Hematopoietic multipotent progenitor cell treated with erythropoietin and hydrocortisone succinate and interleukin-3 and kit ligand, for 8 days (in vitro differentiated cells): Measurements from ENCODE around the gene MLC1.
A peak's percentile ranks its signal among the peaks of the same experiment; 100 is the strongest.
"Not testable (repeated sequence)": the region's sequence is repeated elsewhere in the genome, so short reads cannot be mapped to it uniquely, and the experiment has no call there.

Experiments
- DNase-seq: peaks from one replicate; pipeline ENCODE4 v3.0.0-alpha.2; 2015

The MLC1 gene

DNA sequence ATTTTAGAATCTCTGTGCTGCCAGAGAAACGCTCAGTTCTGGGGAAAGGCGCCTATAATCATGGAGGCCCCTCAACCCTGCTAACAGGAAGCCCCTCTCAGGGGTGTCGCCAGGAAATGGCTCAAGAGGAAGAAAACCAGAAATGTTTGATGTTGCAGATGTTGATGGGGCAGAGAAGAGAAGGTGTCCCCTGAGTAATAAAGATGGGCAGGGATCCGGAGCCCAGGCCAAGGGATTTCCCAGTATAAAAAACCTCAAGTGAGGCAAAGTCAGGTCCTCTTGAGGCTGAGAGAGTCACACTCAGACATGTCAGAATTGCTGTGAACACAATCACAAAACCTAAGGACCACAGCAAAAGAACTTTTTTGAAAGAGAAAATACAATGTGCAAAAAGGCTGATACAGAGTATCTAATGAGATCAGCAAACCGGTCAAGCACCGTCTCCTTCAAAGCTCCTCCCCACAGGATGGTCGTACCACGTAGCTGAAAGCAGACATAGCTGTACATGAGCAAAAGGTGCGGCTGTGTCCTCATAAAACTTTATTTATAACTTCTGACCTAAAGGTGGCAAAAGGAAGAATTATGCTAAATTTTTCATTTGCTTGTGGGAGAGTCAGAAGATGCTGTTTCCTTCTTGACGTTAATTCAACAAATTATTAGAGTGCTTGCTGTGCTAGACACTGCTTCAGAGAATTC is 16.8 kb upstream of the MLC1 start:
- no peak for DNase-seq

DNA sequence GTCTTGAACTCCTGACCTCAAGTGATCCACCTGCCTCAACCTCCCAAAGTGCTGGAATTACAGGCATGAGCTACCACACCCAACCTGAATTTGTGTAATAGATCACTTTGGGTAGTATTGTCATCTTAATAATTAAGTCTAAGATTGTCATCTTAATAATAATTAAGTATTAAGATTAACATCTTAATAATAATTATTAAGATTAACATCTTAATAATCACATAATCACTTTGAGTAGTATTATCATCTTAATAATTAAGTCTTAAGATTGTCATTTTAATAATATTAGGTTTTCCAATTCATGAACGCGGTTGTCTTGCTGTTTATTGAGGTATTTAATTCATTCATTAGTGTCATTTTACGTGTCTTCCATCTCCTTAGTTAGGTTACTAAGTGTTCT is 12.8 kb upstream of the MLC1 start:
- DNase-seq, result no peak

DNA sequence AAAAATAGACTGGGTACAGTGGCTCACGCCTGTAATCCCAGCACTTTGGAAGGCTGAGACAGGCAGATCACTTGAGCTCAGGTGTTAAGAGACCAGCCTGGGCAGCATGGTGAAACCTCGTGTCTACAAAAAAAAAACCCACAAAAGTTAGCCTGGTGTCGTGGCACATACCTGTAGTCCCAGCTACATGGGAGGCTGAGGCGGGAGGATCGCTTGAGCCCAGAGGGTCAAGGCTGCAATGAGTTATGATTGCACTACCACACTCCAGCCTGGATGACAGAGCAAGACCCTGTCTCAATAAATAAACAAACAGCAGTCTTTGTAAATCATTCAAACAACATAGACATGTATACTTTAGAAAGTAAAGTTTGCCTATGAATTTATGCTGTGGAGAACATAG is 7.1 kb upstream of the MLC1 start:
- no peak for DNase-seq

DNA sequence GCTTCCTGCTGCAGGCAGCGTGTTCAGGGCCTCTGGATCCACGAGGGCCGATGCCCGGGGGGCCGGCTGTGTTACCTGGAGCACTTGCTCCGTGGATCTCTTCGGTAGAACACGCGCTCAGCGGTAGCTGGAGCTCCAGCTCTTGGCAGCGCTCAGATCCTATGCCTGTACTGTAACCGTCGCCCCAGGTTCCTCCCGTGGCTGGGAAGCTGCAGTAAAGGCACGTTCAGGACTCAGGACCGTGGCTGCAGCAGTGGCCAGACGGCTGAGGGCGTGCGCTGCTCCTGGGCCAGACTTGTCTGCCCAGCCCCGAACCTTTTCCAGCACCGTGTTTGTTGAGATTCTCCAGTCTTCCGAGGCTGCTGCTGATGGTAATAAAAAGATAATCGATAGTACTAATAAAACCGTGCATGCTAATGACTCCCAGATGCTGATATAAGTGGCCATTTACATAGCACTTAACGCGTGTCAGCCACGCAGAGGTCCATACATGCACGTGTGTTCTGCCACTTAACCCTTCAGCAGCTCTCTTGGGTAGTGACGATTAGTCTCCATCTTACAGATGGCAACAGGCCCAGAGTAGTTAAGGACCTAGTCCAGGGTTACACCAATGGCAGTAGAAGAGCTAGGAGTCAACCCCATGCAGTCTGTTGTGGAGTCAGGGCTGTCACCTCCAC is 6.0 kb upstream of the MLC1 start:
- no peak for DNase-seq

DNA sequence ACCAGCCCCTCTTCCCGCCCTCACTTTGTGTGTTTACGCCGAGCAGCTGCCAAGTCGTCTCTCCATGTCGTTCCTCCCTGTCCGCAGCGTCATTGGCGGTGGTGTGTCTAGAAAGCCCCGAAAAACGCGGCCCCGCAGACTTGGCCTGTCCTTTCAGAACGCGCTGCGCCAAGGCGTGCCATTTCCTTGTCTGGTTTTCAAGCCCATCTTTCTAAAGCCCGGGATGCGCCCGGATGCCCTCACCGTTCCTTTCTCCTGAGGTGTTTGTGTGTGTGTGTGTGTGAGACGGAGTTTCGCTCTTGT is 5.1 kb upstream of the MLC1 start:
- no peak for DNase-seq

DNA sequence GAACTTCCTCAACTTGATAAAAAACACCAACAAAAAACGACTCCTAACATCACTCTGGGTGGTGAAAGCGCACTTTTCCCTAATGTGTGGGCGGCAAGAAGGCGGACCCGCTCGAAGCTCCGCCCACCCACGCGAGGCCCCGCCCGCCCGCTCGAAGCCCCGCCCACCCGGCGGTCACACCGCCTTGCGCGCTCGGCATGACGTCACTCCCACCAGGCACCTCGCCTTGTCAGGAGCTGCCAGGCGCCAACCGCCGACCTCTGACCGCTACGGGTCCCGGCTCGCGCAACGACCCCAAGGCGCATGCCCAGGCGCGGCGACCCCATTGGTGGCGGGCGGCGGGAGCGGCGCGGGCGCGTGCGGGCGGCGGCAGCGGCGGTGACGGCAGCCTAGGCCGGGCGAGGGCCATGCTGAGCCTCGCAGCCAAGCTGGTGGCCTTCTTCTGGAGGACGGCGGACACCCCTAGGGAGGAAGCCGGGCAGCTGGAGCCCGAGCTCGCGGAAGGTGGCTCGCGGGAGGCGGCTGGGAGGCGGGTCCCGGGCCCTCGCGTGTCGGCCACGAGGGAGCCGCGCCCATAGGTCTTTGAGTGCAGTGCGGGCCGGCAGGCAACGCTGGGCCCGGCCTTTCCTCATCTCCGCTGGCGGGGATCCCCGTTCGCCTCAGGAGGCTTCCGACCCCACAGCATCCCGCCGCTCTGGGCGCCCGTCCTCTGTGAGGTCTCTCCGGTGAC is 4.6 kb upstream of the MLC1 start, which contains the start of gene MOV10L1:
Gene MOV10L1, plus strand, starts transcription at position 325 of the 730 bp plus-strand sequence. Its CDS starts 83 bp downstream, at position 408.
- peak; percentile 44 for DNase-seq

DNA sequence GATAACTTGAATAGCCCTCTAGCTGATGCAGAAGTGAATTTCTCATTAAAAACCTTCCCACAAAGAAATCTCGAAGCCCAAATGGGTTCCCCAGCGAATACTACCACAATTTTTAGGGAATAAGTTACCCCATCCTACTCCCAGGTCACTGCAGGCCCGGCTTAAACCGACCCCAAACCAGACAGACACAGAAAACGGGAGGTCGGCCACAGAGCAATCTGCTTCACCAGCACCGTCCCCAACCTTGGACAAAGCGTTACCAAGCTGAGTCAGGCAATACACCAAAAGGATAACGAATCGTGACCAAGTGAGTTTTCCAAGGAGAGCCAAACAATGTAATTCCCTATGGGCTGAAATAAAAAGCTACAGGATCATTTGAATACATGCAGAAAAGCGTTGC is 4.0 kb upstream of the MLC1 start:
- DNase-seq, result no peak

DNA sequence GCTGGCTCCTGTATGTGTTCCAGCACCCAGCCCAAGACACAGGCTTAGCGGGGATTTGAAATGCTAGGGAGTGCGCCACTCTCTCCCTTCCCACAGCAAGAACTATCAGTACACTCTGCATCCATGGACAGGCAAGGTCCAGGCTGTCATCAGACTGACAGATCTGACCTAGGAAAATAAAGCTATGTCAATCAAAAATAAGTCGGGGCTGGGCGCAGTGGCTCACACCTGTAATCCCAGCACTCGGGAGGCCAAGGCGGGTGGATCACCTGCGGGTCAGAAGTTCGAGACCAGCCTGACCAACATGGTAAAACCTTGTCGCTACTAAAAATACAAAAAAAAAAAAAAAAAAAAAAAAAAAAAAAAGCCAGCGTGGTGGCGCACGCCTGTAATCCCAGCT is 2.9 kb upstream of the MLC1 start:
- no peak for DNase-seq

DNA sequence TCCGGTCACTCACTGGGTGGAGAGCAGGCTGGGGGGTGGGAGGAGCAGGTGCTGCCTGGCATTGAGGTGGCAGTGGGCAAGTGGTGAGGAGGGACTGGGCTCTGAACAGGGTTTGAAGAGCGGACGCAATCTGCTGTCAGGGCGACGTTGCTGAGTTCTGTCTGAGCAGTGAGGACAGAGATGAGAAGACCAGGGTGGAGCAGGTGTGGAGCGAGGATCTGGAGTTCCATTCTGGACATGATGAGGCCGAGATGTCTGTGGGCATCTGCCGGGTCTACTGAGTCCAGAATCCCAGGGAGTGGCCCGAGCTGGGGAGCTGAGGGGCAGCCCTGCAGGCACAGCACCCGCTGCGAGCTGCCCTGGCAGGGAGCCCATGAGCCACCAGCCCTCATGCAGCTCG is 2.4 kb upstream of the MLC1 start:
- no peak for DNase-seq

DNA sequence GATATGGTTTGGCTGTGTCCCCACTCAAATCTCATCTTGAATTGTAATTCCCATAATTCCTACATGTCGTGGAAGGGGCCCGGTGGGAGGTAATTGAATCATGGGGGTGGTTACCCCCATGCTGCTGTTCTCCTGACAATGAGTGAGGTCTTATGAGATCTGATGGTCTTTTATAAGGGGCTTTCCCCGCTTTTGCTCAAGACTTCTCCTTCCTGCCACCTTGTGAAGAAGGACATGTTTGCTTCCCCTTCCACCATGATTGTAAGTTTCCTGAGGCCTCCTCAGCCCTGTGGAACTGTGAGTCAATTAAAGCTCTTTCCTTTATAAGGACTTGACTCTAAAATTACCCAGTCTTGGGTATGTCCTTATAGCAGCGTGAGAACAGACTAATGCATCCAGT is 1.7 kb upstream of the MLC1 start:
- not testable (repeated sequence) for DNase-seq

DNA sequence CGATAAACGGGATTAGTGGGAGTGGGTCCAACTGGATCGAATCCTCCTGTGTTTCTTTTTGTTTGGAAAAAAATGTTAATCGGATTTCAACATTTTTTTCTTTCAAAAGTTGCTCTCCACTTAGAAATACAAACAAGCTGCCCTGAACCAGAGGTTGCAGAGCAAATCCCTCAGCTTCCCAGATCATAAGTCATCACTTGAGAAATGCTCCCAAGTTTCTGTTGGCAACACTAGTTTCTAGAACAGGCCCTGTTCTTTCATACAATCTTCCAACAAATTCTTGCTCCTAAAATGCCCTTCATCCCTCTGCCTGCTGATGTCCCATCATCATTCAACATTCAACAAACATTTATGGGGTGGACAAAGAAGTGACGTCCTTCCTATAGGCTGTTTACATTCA is 1.3 kb upstream of the MLC1 start:
- DNase-seq, result peak; percentile 16

DNA sequence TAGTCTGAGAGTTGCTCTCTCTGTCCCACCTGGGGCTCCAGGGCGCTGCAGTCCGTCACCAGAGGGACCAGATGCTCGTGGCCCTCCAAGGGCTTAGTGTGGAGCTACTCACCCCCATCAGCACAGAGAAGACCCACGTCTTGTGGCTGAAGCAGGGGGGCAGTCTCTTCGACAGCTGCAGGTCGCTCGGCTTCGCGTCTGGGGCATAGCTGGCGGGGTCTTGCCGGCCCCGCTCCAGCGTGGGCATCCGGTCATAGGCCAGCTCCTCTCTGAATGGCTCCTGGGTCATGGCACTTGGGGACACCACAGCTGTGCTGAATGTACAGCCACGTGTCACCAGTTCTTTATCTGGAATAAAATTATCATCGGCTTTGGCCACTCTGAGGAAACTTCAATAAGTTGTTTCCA is 608 bp downstream of the MLC1 start:
- peak; percentile 65 for DNase-seq

DNA sequence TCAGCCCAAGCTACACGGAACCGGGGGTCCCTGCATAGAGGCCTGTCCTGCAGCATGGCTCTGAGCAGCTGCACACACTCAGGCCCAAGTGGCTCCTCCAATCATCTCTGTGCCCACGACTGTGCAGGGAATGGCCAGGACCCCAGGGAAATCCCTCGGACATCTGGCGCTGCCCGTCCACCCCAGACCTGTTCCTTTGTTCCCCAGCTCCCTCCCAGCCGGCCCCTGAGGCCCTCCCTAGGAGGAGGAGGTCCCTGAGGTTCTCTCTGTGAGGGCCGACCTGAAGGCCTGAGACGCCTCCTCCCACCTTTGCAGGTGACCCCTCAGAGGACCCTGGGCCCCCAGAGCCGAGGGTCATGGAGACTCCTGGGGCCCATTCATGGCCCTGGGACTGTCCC is 1.1 kb downstream of the MLC1 start:
- no peak for DNase-seq

DNA sequence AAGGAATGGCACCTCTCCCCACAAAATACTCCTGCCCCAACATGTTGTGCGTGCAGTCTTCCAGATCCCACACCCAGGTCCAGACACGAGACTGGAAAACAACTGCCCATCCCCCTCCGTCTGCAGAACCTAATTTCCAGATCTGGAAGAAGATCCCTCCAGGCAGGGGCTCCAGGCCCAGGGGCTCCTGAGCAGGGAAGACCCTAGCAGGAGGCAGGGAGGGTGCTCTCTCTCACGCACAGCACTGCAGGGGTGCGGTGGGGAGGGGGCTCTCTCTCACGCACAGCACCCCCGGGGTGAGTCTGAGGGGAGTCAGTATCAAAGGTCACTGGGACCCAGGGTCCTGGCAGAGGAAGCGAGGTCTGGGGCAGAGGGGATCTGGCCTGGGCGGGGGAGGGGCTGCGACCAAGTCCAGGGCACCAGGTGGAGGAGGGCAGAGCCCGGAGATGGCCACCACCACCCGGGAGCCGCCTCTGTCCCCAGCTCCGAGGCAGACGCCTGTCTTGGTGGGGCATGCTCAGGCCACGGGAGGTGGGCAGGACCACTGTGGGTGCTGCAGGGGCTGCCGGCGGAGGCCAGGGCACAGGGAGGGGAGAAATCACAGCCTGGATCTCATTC is 1.7 kb downstream of the MLC1 start:
- DNase-seq, result no peak

DNA sequence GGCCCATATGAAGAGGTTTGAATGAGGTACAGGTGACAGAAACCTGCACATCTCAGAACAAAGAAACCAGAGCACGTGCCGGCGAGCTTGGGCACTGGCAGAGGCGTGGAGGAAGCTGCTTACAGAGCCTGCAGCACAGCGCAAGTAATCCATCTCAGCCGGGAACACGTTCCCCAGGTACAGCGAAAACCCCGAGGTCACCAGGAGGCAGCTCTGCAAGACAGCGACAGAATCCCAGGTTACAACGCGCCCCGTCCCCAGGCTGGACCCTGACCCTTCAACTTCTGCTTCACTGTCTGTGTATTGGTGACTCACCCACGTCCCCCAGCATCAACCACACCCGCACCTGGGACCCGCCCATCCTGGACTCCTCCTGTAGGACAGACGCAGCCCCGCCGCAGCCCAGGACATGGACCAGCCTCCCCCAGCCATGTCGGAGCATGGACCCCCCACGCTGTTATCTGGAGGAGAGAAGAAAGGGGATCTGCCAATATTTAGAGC is 2.2 kb downstream of the MLC1 start:
- no peak for DNase-seq

DNA sequence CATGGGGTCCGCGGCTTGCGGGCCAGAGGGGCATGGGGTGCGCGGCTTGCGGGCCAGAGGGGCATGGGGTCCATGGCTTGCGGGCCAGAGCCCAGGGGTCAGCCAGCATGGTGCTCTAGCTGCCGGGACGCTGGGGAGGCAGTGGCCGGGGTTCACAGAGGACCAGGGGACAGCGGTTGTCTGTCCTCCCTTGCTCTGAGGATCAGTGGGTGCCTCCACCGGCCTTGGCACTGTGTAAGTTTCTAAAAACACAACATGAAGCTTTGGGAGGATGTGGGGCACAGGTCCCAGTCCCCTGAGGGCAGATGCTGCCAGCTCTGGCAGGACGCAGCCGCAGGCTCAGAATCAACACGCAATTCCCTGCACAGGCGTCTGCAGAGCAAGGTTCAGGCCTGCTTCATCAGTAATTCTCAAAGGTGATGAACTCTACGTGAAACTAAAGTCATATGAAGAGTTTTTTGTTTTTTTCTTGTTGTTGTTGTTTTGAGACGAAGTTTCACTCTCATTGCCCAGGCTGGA is 3.0 kb downstream of the MLC1 start:
- no peak for DNase-seq

DNA sequence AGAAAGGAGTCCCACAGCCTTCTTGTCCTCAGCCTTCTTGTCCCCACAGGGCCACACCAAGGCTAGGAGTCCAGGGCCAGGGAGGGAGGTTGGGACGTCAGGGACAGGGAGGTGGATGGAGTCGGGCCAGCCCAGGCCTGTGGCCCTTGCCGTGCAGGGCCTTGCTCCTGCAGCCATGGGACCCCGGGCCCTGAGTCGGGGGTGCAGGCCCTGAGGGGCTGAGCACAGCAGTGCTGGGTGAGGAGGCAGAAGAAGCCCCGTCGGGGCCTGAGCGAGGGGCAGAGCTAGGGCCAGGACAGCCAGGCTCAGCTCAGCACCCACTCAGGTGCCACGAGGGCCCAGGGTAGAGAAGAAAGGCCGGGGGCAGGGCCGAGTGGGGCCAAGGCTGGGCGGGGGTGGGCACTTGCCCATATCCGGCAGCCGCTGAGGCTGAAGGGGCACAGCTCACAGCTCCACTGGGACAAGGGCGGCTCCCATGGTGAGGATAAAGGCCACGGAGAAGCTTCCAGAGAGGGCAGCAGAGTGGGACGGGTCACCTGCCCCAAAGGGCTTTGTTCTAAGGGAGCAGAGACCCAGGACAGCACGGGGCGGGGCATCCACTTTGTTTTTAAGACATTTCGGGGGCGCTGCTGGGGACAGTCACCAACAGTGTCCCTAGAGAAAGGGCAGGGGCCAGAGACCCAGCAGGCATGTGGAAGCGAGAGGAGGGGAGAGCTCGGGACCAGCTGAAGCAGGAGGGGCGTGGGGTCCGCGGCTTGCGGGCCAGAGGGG is 3.6 kb downstream of the MLC1 start:
- no peak for DNase-seq

DNA sequence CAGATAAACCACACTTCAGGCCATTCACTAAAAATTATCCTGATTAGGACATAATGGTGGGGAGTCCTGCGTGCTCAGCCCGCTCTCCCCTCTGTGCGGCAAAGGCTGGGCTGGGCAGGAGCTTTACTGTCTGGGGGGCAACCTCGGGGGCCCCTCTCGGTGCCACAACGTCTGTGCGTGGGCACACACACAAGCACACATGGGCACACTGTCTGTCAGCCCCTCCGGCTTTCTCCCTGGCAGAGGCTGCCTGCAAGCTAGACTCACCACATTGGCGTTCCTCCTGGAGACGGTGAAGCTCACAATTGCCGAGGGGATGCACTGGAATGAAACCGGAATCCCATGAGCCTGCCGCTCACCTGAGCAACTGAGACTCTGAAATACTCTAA is 5.2 kb downstream of the MLC1 start:
- no peak for DNase-seq

DNA sequence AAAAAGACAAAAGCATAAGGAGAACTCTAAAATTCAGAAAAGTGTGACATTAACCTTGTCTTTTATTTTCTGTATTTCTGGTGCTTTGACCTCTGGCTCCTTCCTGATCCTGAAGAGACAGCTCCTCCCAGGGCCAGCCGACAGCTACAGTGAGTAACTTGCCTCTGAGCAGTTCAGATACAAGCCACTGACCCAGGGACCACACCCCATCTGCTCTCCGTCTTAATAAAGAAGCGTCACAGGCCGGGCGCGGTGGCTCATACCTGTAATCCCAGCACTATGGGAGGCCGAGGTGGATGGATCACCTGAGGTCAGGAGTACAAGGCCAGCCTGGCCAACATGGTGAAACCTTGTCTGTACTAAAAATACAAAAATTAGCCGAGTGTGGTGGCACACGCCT is 6.5 kb downstream of the MLC1 start:
- DNase-seq, result no peak

DNA sequence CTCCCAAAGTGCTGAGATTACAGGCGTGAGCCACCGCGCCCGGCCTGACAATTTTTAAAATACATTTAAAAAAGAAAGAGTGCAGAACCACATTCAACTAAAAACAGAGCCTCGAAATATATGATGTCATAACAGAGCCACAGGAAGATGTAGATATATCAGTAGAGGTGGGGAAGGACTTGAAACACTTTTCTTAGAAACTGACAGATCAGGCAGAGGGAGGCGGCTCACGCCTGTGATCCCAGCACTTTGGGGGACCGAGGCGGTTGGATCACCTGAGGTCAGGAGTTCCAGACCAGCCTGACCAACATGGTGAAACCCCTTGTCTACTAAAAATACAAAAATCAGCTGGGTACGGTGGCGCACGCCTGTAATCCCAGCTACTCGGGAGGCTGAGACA is 7.0 kb downstream of the MLC1 start:
- DNase-seq, result no peak

DNA sequence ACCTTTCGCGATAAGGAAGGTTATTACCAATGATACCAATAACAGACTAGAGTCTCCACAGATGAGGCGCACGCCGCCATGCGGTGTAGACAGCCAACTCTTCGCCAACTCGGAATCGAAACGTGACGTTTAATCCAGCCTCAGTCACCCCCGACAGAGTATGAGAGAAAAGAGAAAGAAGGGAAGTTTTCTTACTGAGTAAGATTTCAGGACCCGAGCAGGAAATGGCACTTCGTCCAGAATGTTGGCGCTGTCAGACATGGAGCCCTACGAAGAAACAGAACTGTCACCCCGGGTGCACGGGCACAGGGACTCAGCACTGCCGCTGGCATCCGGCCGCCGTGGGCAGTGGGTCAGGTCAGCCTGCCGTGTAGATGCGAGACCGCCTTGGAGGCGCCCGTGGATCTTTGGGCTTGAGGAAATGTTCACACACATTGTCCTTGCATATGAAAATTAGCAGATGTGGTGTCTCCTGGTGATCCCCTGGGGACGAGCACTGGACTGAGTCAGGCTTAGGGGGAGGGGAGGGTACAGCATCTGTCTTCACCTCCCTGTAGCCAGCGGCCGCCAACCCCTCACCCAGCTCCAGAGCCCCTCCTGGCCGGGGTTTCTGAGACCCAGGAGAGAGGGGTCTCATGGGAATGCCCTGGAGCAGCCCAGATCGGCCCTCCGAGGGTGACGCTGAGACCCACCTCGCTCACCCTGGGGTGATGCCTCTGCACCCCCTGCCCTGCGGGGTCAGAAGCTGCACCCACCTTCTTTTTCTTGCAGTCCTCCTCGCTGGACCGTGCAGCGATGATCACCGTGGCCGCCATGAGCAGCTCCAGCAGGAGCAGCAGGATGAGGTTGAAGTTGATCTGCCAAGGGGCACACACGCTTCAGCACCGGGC is 8.3 kb downstream of the MLC1 start:
- no peak for DNase-seq
